ENCODE data around the gene U2AF2.

- no peak for TF ChIP-seq CTCF (IDR thresholded peaks at IDR 0.05; ENCODE audit: control extremely low read depth in 1 of 3, insufficient read depth in 1 of 3, low read depth in 1 of 3, low read length in 3 of 3)
- TF ChIP-seq TAF1 (IDR thresholded peaks at IDR 0.05; ENCODE audit: low read depth, low read length) = no peak
- no peak for TF ChIP-seq EP300 (IDR thresholded peaks at IDR 0.05; ENCODE audit: borderline replicate concordance in 1 of 2, low read depth in 2 of 2, low read length in 2 of 2)
- TF ChIP-seq BACH1 (IDR thresholded peaks at IDR 0.05; ENCODE audit: low read length) = no peak
These were observed 5.3 kb upstream of the U2AF2 start for GRCh38 chr19:55649268-55650125.

Measured in H1 (cell line).